ENCODE data around the gene KCNQ1. TPM values are rescaled to one million over a fixed set of nuclear protein-coding genes. Genes with fewer than 3 reads are reported as not detected.

KCNQ1 gene
- total and polyA plus RNA-seq, 2 experiments from 2014 or later: 0.45 to 0.87 TPM

GRCh38 chr11:2833716-2834502 lies 389.1 kb downstream of the KCNQ1 start (continued):
- TF ChIP-seq EZH2phosphoT487 (IDR thresholded peaks at IDR 0.05; ENCODE audit: unreplicated experiment) (no peak), POLR2AphosphoS5 (IDR thresholded peaks at IDR 0.05; ENCODE audit: low read depth) (no peak), REST (IDR thresholded peaks at IDR 0.05; ENCODE audit: unreplicated experiment) (no peak)

- H3K4me1 ChIP-seq (ENCODE audit: insufficient read depth): peaks cover 4% of the 10 kb centered on the region; the same call in 1 of the 2 replicates
- Mint-ChIP-seq H3K36me3 (ENCODE audit: low read depth) (peaks cover under 1% of the 10 kb centered on the region; the same call in 2 of the 3 replicates), H3K27me3 (ENCODE audit: insufficient read depth, low read depth, poor library complexity) (peaks cover 37% of the 10 kb centered on the region), H3K9me3 (peaks cover 3% of the 10 kb centered on the region; the same call in 2 of the 3 replicates), H3K4me3 (no peak overlapping the region), H3K4me1 (peaks cover 26% of the 10 kb centered on the region), H3K27ac (no peak overlapping the region)
- H3K79me2 ChIP-seq (replicated peaks; ENCODE audit: insufficient read depth): no peaks in the 10 kb centered on the region
- no peak for ATAC-seq
- H4K20me1 ChIP-seq (replicated peaks; ENCODE audit: insufficient read depth): no peaks in the 10 kb centered on the region
- no peaks in the 10 kb centered on the region for H3K36me3 ChIP-seq (ENCODE audit: insufficient read depth)
- no peak overlapping the region for H3K4me3 ChIP-seq
- peaks cover 5% of the 10 kb centered on the region for H3K27me3 ChIP-seq (ENCODE audit: insufficient read depth)
- TF ChIP-seq STAT1 (IDR thresholded peaks at IDR 0.05; ENCODE audit: unreplicated experiment) (no peak), EZH2 (IDR thresholded peaks at IDR 0.05; ENCODE audit: low read depth, unreplicated experiment) (no peak), ZNF114 (CRISPR knock-in tag; IDR thresholded peaks at IDR 0.05) (no peak), ETS1 (IDR thresholded peaks at IDR 0.05) (no peak), NANOG (IDR thresholded peaks at IDR 0.05; ENCODE audit: borderline replicate concordance) (no peak), JUNB (IDR thresholded peaks at IDR 0.05; ENCODE audit: unreplicated experiment) (no peak), CREB1 (CRISPR knock-in tag; IDR thresholded peaks at IDR 0.05; ENCODE audit: low read depth) (no peak), EZH2phosphoT487 (IDR thresholded peaks at IDR 0.05; ENCODE audit: unreplicated experiment) (no peak), REST (IDR thresholded peaks at IDR 0.05; ENCODE audit: unreplicated experiment) (no peak), POLR2AphosphoS5 (IDR thresholded peaks at IDR 0.05; ENCODE audit: low read depth) (no peak), CTCF (conservative IDR thresholded peaks at IDR 0.05; ENCODE audit: low read depth in 2 of 2) (no peak)
- no peak overlapping the region for H3K4me2 ChIP-seq
- H3F3A ChIP-seq (replicated peaks; ENCODE audit: low read depth): no peaks in the 10 kb centered on the region
- no peak overlapping the region for H3K27ac ChIP-seq (ENCODE audit: low read depth)
- no peak for DNase-seq (ENCODE audit: low spot score)
- H3K9me2 ChIP-seq (ENCODE audit: insufficient read depth): no peaks in the 10 kb centered on the region
- H2AFZ ChIP-seq: no peak overlapping the region
Observed at GRCh38 chr11:2834503-2835273, 389.9 kb downstream of the KCNQ1 start.

All from GM23338 (cell line).